Measurements from ENCODE around the gene UBXN7.

UBXN7 gene

DNA sequence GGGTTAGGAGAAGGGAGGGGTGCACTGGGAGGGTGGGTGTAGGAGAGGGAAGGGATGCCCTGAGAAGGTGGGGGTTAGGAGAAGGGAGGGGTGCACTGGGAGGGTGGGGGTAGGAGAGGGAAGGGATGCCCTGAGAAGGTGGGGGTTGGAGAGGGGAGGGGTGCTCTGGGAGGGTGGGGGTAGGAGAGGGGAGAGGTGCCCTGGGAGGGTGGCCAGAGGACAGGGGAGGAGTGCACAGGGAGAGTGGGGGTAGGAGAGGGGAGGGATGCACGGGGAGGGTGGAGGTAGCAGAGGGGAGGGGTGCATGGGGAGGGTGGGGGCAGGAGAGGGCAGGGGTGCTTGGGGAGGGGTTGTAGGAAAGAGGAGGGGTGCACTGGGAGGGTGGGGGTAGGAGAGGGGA lies 97.2 kb downstream of the UBXN7 start:
- TF ChIP-seq TEAD4 (IDR thresholded peaks at IDR 0.05) (no peak), FOXM1 (IDR thresholded peaks at IDR 0.05; ENCODE audit: borderline replicate concordance, low read depth) (no peak), RAD21 (IDR thresholded peaks at IDR 0.05; ENCODE audit: low read depth) (no peak), CREB1 (IDR thresholded peaks at IDR 0.05; ENCODE audit: low read depth) (no peak), TAF1 (IDR thresholded peaks at IDR 0.05; ENCODE audit: low read depth) (no peak), CEBPB (IDR thresholded peaks at IDR 0.05) (no peak), YY1 (IDR thresholded peaks at IDR 0.05; ENCODE audit: low read depth) (no peak), EP300 (IDR thresholded peaks at IDR 0.05; ENCODE audit: borderline replicate concordance) (no peak), ZBTB7A (IDR thresholded peaks at IDR 0.05; ENCODE audit: low read depth) (no peak), NFIC (IDR thresholded peaks at IDR 0.05) (no peak), TCF12 (IDR thresholded peaks at IDR 0.05; ENCODE audit: low read depth) (no peak), EGR1 (IDR thresholded peaks at IDR 0.05) (no peak)
- TF ChIP-seq, protein P1, sequence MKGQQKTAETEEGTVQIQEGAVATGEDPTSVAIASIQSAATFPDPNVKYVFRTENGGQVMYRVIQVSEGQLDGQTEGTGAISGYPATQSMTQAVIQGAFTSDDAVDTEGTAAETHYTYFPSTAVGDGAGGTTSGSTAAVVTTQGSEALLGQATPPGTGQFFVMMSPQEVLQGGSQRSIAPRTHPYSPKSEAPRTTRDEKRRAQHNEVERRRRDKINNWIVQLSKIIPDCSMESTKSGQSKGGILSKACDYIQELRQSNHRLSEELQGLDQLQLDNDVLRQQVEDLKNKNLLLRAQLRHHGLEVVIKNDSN (IDR thresholded peaks at IDR 0.05), result no peak
- TF ChIP-seq, protein P2, sequence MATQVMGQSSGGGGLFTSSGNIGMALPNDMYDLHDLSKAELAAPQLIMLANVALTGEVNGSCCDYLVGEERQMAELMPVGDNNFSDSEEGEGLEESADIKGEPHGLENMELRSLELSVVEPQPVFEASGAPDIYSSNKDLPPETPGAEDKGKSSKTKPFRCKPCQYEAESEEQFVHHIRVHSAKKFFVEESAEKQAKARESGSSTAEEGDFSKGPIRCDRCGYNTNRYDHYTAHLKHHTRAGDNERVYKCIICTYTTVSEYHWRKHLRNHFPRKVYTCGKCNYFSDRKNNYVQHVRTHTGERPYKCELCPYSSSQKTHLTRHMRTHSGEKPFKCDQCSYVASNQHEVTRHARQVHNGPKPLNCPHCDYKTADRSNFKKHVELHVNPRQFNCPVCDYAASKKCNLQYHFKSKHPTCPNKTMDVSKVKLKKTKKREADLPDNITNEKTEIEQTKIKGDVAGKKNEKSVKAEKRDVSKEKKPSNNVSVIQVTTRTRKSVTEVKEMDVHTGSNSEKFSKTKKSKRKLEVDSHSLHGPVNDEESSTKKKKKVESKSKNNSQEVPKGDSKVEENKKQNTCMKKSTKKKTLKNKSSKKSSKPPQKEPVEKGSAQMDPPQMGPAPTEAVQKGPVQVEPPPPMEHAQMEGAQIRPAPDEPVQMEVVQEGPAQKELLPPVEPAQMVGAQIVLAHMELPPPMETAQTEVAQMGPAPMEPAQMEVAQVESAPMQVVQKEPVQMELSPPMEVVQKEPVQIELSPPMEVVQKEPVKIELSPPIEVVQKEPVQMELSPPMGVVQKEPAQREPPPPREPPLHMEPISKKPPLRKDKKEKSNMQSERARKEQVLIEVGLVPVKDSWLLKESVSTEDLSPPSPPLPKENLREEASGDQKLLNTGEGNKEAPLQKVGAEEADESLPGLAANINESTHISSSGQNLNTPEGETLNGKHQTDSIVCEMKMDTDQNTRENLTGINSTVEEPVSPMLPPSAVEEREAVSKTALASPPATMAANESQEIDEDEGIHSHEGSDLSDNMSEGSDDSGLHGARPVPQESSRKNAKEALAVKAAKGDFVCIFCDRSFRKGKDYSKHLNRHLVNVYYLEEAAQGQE (IDR thresholded peaks at IDR 0.05; ENCODE audit: low read depth), result no peak
- TF ChIP-seq, protein P3, sequence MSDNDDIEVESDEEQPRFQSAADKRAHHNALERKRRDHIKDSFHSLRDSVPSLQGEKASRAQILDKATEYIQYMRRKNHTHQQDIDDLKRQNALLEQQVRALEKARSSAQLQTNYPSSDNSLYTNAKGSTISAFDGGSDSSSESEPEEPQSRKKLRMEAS (IDR thresholded peaks at IDR 0.05), result no peak

DNA sequence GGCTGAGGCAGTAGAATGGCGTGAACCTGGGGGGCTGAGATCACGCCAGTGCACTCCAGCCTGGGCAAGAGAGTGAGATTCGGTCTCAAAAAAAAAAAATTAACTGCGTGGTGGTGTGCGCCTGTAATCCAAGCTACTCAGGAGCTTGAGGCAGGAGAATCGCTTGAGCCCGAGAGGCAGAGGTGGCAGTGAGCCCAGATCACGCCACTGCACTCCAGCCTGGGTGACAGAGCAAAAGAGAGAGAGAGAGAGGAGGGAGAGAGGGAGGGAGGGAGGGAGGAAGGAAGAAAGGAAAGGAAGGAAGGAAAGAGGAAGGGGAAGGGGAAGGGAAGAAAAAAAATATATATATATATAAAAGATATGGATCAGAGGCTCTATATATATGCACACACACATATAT lies 100.1 kb downstream of the UBXN7 start:
- TF ChIP-seq TAF1 (IDR thresholded peaks at IDR 0.05; ENCODE audit: low read depth) (no peak), EP300 (IDR thresholded peaks at IDR 0.05; ENCODE audit: borderline replicate concordance) (no peak), YY1 (IDR thresholded peaks at IDR 0.05; ENCODE audit: low read depth) (no peak), CREB1 (IDR thresholded peaks at IDR 0.05; ENCODE audit: low read depth) (no peak), CEBPB (IDR thresholded peaks at IDR 0.05) (no peak), FOXM1 (IDR thresholded peaks at IDR 0.05; ENCODE audit: borderline replicate concordance, low read depth) (no peak), TCF12 (IDR thresholded peaks at IDR 0.05; ENCODE audit: low read depth) (no peak), EGR1 (IDR thresholded peaks at IDR 0.05) (no peak), ZBTB7A (IDR thresholded peaks at IDR 0.05; ENCODE audit: low read depth) (no peak), NFIC (IDR thresholded peaks at IDR 0.05) (no peak), TEAD4 (IDR thresholded peaks at IDR 0.05) (no peak), RAD21 (IDR thresholded peaks at IDR 0.05; ENCODE audit: low read depth) (no peak)
- TF ChIP-seq, protein P2 (IDR thresholded peaks at IDR 0.05; ENCODE audit: low read depth), result no peak
- TF ChIP-seq, protein P1 (IDR thresholded peaks at IDR 0.05), result no peak
- TF ChIP-seq, protein P3 (IDR thresholded peaks at IDR 0.05), result no peak

DNA sequence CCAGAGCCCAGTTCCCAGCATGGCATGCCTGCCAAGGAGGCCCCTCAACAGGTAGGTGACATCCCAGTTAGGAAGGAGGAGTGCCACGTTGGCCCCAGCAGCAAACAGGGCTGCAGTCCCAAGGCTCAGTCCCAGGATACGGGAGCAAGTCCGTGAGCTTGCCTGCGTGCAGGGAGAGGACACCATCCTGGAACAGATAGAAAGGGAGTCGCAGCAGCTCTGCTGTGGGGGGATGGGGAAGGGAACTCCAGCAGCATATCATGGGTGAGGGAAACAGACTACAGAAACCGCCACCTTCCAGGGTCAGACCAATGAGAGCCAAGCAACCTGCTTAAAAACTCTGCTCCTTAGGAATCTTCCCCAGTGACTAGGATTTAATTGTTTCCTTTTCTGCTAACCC lies 104.8 kb downstream of the UBXN7 start:
- TF ChIP-seq CREB1 (IDR thresholded peaks at IDR 0.05; ENCODE audit: low read depth), result no peak
- no peak for TF ChIP-seq TCF12 (IDR thresholded peaks at IDR 0.05; ENCODE audit: low read depth)
- no peak for TF ChIP-seq YY1 (IDR thresholded peaks at IDR 0.05; ENCODE audit: low read depth)
- no peak for TF ChIP-seq NFIC (IDR thresholded peaks at IDR 0.05)
- no peak for TF ChIP-seq CEBPB (IDR thresholded peaks at IDR 0.05)
- no peak for TF ChIP-seq ZBTB7A (IDR thresholded peaks at IDR 0.05; ENCODE audit: low read depth)
- TF ChIP-seq, protein P2 (IDR thresholded peaks at IDR 0.05; ENCODE audit: low read depth), result no peak

DNA sequence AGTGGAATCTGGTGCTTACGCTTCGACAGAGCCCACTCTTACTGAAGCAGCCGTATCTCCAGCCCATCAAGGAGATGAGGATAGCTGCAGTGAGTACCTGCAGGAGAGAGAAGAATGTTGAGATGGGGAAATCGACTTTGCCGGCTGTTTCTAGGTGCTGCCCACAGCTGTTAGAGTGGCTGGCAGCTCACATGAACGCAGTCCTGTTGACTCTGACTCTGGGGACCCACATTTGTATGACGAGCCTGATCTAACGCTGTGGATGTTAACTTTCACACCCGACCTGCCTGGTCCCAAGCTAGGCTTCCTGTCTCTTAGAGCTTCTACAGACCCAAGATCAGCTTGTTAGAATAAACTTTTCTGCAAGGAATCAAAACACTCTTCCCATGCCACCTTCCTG lies 105.3 kb downstream of the UBXN7 start:
- TF ChIP-seq RAD21 (IDR thresholded peaks at IDR 0.05; ENCODE audit: low read depth) (no peak), ZBTB7A (IDR thresholded peaks at IDR 0.05; ENCODE audit: low read depth) (no peak), EGR1 (IDR thresholded peaks at IDR 0.05) (no peak), TCF12 (IDR thresholded peaks at IDR 0.05; ENCODE audit: low read depth) (no peak), NFIC (IDR thresholded peaks at IDR 0.05) (no peak), FOXM1 (IDR thresholded peaks at IDR 0.05; ENCODE audit: borderline replicate concordance, low read depth) (no peak), CEBPB (IDR thresholded peaks at IDR 0.05) (no peak), TEAD4 (IDR thresholded peaks at IDR 0.05) (no peak), CREB1 (IDR thresholded peaks at IDR 0.05; ENCODE audit: low read depth) (no peak), TAF1 (IDR thresholded peaks at IDR 0.05; ENCODE audit: low read depth) (no peak), YY1 (IDR thresholded peaks at IDR 0.05; ENCODE audit: low read depth) (no peak), EP300 (IDR thresholded peaks at IDR 0.05; ENCODE audit: borderline replicate concordance) (no peak)
- TF ChIP-seq, protein P2 (IDR thresholded peaks at IDR 0.05; ENCODE audit: low read depth), result no peak
- TF ChIP-seq, protein P3 (IDR thresholded peaks at IDR 0.05), result no peak
- TF ChIP-seq, protein P1 (IDR thresholded peaks at IDR 0.05), result no peak

Measured in Ishikawa (cell line).